Activated CD4-positive, alpha-beta T cell treated with anti-CD3 and anti-CD28 coated beads, Interleukin-2, amount 50 U/mL, for 24 hours (primary cell): ENCODE measurements around the gene PANK3.
"Not testable (repeated sequence)": the region's sequence is repeated elsewhere in the genome, so short reads cannot be mapped to it uniquely, and the experiment has no call there.

ENCODE experiments used
- DNase-seq, 2 donors: peaks; one replicate each; pipeline ENCODE4 v3.0.0-alpha.2; 2020; ENCODE audit warnings: low read depth in 1 of 2, low spot score in 1 of 2

Gene PANK3

GRCh38 chr5:168596122-168596521, 17.0 kb upstream of the PANK3 start:
- DNase-seq, result not testable (repeated sequence)

- DNase-seq, result no peak
Measured at GRCh38 chr5:168592014-168592368, 12.8 kb upstream of the PANK3 start.

- DNase-seq, result no peak
Measured at GRCh38 chr5:168591302-168592013, 12.3 kb upstream of the PANK3 start.

- DNase-seq, result no peak
Measured at GRCh38 chr5:168590666-168591065, 11.5 kb upstream of the PANK3 start.

- no peak for DNase-seq
Measured at GRCh38 chr5:168587987-168588386, 8.8 kb upstream of the PANK3 start.

GRCh38 chr5:168585119-168585856, 6.1 kb upstream of the PANK3 start:
- DNase-seq, result no peak

- no peak for DNase-seq
Measured at GRCh38 chr5:168583742-168584482, 4.7 kb upstream of the PANK3 start.

GRCh38 chr5:168580814-168581469, 1.8 kb upstream of the PANK3 start:
- not testable (repeated sequence) for DNase-seq

GRCh38 chr5:168580227-168580508, 1.0 kb upstream of the PANK3 start:
- no peak for DNase-seq

GRCh38 chr5:168579488-168580226, 489 bp upstream of the PANK3 start:
- DNase-seq, result peak; percentile 90 to 94

- no peak for DNase-seq
Measured at GRCh38 chr5:168578006-168578405, 1.2 kb downstream of the PANK3 start.

GRCh38 chr5:168575391-168576372, 3.5 kb downstream of the PANK3 start:
- no peak for DNase-seq

- DNase-seq, result not testable (repeated sequence)
Measured at GRCh38 chr5:168574156-168574555, 5.0 kb downstream of the PANK3 start.

- not testable (repeated sequence) for DNase-seq
Measured at GRCh38 chr5:168573663-168574062, 5.5 kb downstream of the PANK3 start.

GRCh38 chr5:168570490-168571328, 8.5 kb downstream of the PANK3 start:
- DNase-seq, result no peak

- DNase-seq, result no peak
Measured at GRCh38 chr5:168568738-168569137, 10.4 kb downstream of the PANK3 start.

GRCh38 chr5:168563959-168564358, 15.2 kb downstream of the PANK3 start:
- DNase-seq, result no peak

GRCh38 chr5:168562279-168562678, 16.9 kb downstream of the PANK3 start:
- no peak for DNase-seq

- DNase-seq, result no peak
Measured at GRCh38 chr5:168557389-168557788, 21.8 kb downstream of the PANK3 start.
